CD4-positive, alpha-beta T cell treated with Interleukin-21 for 1 hour (primary cell): ENCODE data around the gene ZNF804A.

ENCODE experiments used
- DNase-seq: peaks from one replicate; pipeline ENCODE4 v3.0.0-alpha.2; 2020

ZNF804A gene

GRCh38 chr2:184611361-184612085 is 13.2 kb downstream of the ZNF804A start:
- DNase-seq = no peak

- no peak for DNase-seq
Observed at GRCh38 chr2:184620367-184620766, 22.0 kb downstream of the ZNF804A start.

- no peak for DNase-seq
Observed at GRCh38 chr2:184624311-184624710, 26.0 kb downstream of the ZNF804A start.

GRCh38 chr2:184628051-184628450 is 29.7 kb downstream of the ZNF804A start:
- DNase-seq = no peak

DNA sequence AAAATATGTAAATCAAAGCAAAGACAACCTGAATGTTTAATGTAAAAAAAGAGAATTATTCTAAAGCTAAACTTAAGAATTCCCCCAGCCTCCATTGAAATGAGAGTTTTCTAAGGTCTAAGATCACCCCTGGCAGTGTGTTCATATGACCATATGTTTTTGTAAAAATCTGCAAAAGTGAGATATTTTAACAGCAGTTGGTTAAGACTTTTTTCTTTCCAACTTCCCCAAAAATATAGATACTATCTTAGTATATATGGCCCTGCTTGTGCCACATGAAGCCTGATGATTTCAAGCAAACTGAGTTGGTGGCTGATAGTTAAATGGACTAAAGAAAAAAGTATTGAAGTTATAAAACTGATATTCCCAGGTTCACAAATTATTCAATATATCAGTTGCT is 35.4 kb downstream of the ZNF804A start:
- no peak for DNase-seq

GRCh38 chr2:184637781-184638180 is 39.5 kb downstream of the ZNF804A start:
- DNase-seq = no peak

DNA sequence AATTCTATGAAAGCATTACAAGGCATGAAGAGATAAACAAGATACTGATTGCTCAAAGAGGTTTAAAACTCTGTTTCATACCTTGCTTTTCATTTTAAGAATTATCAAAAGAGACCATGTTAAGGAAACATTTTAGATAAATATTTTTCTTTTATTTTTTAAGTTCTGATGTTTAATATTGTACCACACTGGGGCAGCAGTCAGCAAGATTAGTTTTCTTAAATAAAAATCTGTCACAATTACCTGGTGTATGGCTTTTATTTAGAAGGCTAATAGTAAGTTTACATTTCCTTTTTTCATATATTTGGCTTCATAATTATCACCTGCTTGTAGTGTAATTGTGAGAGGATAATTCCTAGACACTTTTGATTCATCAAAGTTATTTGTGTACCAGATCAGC is 46.4 kb downstream of the ZNF804A start:
- no peak for DNase-seq

DNA sequence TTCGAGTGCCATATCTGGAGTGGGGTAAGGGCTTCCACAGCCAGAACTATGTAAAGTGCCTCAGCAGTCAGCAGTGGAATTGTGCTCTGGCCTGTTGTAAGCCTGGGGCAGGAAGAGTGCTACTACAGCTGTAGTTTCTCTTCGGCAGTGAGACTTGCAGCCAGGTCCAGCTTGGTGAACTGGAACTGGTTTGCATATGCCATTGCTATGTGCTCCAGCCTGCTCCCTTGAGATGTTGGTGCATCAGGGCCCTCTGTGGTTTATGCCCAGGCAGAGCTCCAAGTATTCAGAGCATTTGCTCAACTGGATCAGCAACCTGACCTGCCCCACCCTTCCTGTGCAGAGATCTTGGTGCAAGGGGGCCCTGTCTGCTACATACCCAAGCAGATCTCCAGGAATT is 47.8 kb downstream of the ZNF804A start:
- DNase-seq = no peak

- DNase-seq = no peak
Observed at GRCh38 chr2:184646593-184646992, 48.3 kb downstream of the ZNF804A start.

- no peak for DNase-seq
Observed at GRCh38 chr2:184654945-184655344, 56.6 kb downstream of the ZNF804A start.

- DNase-seq = no peak
Observed at GRCh38 chr2:184677171-184677570, 78.8 kb downstream of the ZNF804A start.

GRCh38 chr2:184679219-184680018 is 81.1 kb downstream of the ZNF804A start:
- DNase-seq = no peak

GRCh38 chr2:184680825-184681224 is 82.5 kb downstream of the ZNF804A start:
- DNase-seq = no peak

DNA sequence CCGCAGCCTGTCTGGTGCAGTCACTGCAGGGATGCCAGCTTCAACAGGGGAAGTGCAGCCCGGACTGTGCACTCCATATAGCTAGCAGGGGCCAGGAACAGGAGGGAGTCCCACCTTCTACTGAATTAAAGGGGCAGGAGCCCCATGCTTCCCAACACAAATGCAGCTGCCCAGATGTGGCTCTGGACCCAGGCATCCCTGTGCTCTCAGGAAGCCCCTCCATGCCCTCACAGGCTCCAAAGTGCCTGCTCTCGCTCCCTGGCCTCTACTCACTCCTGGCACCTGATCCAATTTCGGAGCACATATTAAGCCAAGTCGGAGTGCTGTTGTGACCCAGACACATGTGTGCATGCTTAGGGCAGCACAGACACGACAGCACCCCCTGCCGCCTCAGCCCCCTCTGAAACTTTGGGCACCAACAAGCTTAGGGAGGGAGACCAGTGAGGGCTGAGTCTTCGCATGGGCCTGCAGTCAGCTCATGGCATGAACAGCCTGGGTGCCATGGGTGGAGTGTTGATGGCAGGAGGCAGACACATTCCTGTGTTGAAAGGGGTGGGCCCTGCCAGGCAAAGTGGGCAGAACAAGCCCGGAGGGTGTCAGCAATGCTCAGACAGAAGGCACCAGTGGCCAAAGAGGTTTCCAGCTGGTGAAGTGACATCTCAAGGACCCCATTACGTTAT is 83.5 kb downstream of the ZNF804A start:
- DNase-seq = no peak

DNA sequence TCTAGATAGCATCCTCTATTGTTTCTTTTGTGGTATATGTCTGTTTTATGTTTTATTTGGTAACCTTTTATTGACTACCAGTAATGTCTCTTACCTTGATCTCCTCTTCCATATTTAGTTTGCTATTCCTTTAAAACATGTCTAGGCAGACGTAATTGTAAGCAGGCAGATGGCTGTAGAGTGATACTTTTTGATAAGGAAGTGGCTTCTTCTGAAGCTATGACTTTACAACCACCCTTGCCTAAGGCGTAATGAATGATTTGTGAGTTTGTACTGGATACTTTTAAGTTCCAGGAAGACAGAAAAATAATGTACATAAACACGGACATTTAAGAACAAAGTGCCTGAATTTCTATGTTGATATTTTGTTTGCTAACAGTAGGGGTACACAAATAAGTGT is 85.6 kb downstream of the ZNF804A start:
- no peak for DNase-seq

GRCh38 chr2:184685999-184686841 is 87.9 kb downstream of the ZNF804A start:
- DNase-seq = no peak

GRCh38 chr2:184689638-184690037 is 91.3 kb downstream of the ZNF804A start:
- no peak for DNase-seq

GRCh38 chr2:184692141-184692734 is 93.9 kb downstream of the ZNF804A start:
- DNase-seq = no peak

DNA sequence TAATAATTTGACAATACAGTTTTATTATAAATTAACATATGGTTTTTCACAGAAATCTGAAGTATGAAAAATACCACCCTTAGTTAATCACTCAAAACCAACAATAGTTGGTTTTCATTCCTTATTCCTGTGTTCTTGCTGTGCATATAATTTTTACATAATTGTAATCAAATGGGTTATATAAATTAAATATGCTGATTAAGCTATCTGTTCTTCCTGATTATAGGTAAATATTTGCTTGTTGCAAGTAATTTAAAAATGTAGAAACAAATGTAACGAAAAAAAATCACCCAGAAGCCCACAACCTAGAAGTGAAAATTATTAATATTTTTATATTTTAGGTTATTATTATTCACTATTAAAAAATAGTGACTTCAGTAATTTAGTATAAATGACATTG is 98.3 kb downstream of the ZNF804A start:
- no peak for DNase-seq

DNA sequence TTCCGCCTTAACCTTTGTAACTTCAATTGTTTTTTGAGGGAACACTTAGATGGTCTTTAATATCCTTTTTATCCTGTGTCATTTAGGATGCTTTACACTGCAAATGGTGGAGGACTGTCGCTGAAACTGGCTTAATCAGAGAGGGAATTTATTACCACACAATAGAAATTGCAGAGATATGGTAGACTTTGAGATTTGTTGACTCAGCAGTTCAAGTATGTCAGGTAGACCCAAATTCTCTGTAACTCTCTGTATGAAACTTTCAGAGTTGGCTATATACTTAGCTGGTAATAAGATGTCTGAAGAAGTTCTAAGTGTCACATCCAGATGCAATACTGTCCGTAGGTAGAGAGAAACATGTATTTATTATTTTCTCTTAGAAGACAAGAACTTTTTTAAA is 100.1 kb downstream of the ZNF804A start:
- no peak for DNase-seq

- DNase-seq = no peak
Observed at GRCh38 chr2:184721881-184722280, 123.6 kb downstream of the ZNF804A start.

- no peak for DNase-seq
Observed at GRCh38 chr2:184727813-184728212, 129.5 kb downstream of the ZNF804A start.

DNA sequence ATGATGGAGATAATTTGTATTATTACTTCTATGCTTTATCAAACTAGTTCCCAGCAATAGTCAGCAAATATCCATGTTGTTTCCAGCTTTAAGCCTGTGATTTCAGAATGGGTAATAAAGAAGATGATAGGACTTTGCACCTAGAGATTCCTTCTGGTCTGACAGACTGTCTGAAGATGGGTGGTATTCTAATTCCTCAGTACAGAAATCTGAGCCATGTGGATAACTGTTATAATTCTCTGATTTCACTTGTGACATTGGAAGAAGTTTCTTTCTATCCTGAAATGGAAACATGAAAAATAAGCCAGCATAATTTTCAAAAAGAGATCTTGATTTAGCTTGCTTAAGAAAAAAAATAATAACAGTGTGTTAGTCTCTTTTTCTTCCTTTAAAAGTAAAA is 130.1 kb downstream of the ZNF804A start:
- DNase-seq = no peak
